Adrenal gland (tissue), 12 donors: Measurements from ENCODE around the gene CHD8. TPM values are rescaled to one million over a fixed set of nuclear protein-coding genes. Genes with fewer than 3 reads are reported as not detected.

Experiments
- DNase-seq, 7 donors: peaks; one replicate each; pipeline ENCODE4 v3.0.0-alpha.2; 2019 to 2020
- H3K27ac ChIP-seq, 5 donors: fragments of 200-600 bp; sonication (generic) in 4 of 5; 1 replicate in 3 of 5; 2 replicates in 2 of 5; pipeline versions ENCODE4 v1.5.1 to v1.8.0; 2016 to 2020; ENCODE audit warnings: mild to moderate bottlenecking in 1 of 5
- H3K27me3 ChIP-seq: fragments of 200-600 bp; 2 replicates; pipeline ENCODE4 v1.8.0; 2021
- H3K36me3 ChIP-seq, 2 donors: fragments of 200-600 bp; replicated peaks in 1 of 2; 1 replicate in 1 of 2; 2 replicates in 1 of 2; pipeline versions ENCODE4 v1.5.1 to v1.8.0; 2018 to 2022
- H3K4me1 ChIP-seq, 2 donors: fragments of 200-600 bp; replicated peaks in 1 of 2; 1 replicate in 1 of 2; 2 replicates in 1 of 2; pipeline versions ENCODE4 v1.5.1 to v1.8.0; 2018 to 2021
- H3K4me3 ChIP-seq, 4 donors: fragments of 200-600 bp; sonication (generic) in 3 of 4; one replicate each; pipeline ENCODE4 v1.5.1; 2016 to 2018
- H3K9me3 ChIP-seq, 3 donors: fragments of 200-600 bp; sonication (generic) in 1 of 3; replicated peaks in 1 of 3; 1 replicate in 2 of 3; 2 replicates in 1 of 3; pipeline versions ENCODE4 v1.5.1 to v1.8.0; 2016 to 2021
- POLR2A ChIP-seq, 2 donors: fragments of 450-650 bp; IDR thresholded peaks; one replicate each; pipeline ENCODE4 v1.6.1; 2017; ENCODE audit warnings: antibody characterized with exemption in 2 of 2, mild to moderate bottlenecking in 2 of 2, moderate library complexity in 1 of 2
- WGBS, 4 donors: extraction: QIAGEN DNeasy Blood & Tissue Kit in 2 of 4; methylation state at CpG; one replicate each; pipeline versions ENCODE4 v1.1.5 to v1.1.7; 2013 to 2017; 5-methylcytosine and 5-hydroxymethylcytosine counted together
- intact Hi-C, 2 donors: fragments of 100-400 bp; cut with DNase I; formaldehyde crosslinking; loops; one replicate each; pipeline versions ENCODE4 v1.14.1 to v1.15.0; 2022 to 2023
- polyA plus RNA-seq, 3 donors: library from polyadenylated mRNA; stranded (reverse); fragments of 200-250 nt in 2 of 3; fragments of 350-450 nt in 1 of 3; fragmentation: Illumina TruSeq in 1 of 3; extraction: RNeasy Lipid Tissue Mini Kit (QIAGEN cat#74804) in 1 of 3; gene quantifications; one replicate each; pipeline ENCODE4 v1.2.3, GENCODE V29; 2013 to 2014
- total RNA-seq, 9 donors: library from RNA; depleted of rRNA in 4 of 9; stranded (reverse); fragments of >200 nt in 4 of 9; fragments of 120-200 nt in 1 of 9; fragmentation: NEBNext Ultra II Directional in 1 of 9; extraction: Animal tissue kit (Norgen Biotek cat#: 25700) in 1 of 9; gene quantifications; one replicate each; pipeline versions ENCODE4 v1.1.0 to v1.2.4, GENCODE V29; 2013 to 2023
- TF ChIP-seq, protein P1 (sequence below), 6 experiments: fragments of 450-650 bp in 4 of 6; fragments of 200-600 bp in 2 of 6; sonication (generic) in 1 of 6; IDR thresholded peaks; 1 replicate in 5 of 6; 2 replicates in 1 of 6; pipeline versions ENCODE4 v1.5.1 to v1.8.0; 2016 to 2021; ENCODE audit warnings: antibody characterized with exemption in 6 of 6, mild to moderate bottlenecking in 2 of 6, moderate library complexity in 1 of 6
- donor health status: healthy with polysubstance abuse.
- donor health status: Bipolar disorder and iron deficiency.
- donor health status: DM: yes; HTN: yes; CAD: no.
- donor health status: DM: no; HTN: no; CAD: no.
- donor health status: DM: no; HTN: no; CAD: no.
- donor health status: DM: yes; HTN: yes; CAD: no.

The CHD8 gene
- total and polyA plus RNA-seq, 12 donors: 43.0 to 71.8 (median 59.0) TPM

DNA sequence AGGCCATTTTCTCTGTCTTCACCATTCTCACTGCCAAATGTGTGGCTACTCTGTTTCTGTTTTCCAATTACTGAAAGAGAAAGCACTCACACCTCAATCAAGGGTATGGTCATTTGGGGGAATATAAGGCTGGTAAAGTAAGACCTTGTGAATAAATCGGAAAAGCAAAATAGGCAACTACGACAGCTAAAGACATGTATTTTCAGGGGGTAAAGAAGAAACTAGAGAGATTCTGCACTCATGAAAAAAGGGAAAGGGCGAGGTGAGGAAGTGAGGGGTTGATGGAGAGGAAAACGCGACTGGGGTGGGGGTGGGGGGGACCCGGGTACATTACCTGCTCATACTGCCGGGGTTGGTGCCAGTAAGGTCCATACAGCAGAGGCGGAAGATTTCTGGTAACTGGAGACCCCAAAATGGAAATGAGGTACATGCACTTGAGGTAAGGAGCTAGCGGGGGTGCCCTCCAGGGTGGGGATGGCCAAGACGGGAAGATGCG is 19.3 kb downstream of the CHD8 start:
- no peaks in the 10 kb centered on the region for H3K9me3 ChIP-seq
- 0 to 2% (median 1%) methylated on average over 11 of the region's 11 CpGs for WGBS, 4 donors
- H3K27ac ChIP-seq: peak overlapping the region in 4 of 5 donors; percentile 90 to 96 (median 92)
- intact Hi-C loops: no loop called here
- no peak for DNase-seq
- H3K36me3 ChIP-seq: peaks cover 0 to under 1% of the 10 kb centered on the region in 2 donors
- H3K4me3 ChIP-seq: peak overlapping the region; percentile 42 to 80 (median 70)
- H3K27me3 ChIP-seq: no peaks in the 10 kb centered on the region
- H3K4me1 ChIP-seq: peaks cover 0 to 33% of the 10 kb centered on the region in 2 donors
- TF ChIP-seq POLR2A (IDR thresholded peaks at IDR 0.05): no peak
- TF ChIP-seq, protein P1, sequence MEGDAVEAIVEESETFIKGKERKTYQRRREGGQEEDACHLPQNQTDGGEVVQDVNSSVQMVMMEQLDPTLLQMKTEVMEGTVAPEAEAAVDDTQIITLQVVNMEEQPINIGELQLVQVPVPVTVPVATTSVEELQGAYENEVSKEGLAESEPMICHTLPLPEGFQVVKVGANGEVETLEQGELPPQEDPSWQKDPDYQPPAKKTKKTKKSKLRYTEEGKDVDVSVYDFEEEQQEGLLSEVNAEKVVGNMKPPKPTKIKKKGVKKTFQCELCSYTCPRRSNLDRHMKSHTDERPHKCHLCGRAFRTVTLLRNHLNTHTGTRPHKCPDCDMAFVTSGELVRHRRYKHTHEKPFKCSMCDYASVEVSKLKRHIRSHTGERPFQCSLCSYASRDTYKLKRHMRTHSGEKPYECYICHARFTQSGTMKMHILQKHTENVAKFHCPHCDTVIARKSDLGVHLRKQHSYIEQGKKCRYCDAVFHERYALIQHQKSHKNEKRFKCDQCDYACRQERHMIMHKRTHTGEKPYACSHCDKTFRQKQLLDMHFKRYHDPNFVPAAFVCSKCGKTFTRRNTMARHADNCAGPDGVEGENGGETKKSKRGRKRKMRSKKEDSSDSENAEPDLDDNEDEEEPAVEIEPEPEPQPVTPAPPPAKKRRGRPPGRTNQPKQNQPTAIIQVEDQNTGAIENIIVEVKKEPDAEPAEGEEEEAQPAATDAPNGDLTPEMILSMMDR (IDR thresholded peaks at IDR 0.05): no peak

GRCh38 chr14:21431126-21431525 is 24.8 kb downstream of the CHD8 start:
- no peak for DNase-seq
- Histone ChIP-seq H3K36me3 (peaks cover 0 to 56% of the 10 kb centered on the region in 2 donors), H3K27ac (no peak overlapping the region), H3K4me3 (no peak overlapping the region), H3K27me3 (no peaks in the 10 kb centered on the region), H3K4me1 (peaks cover 0 to 18% of the 10 kb centered on the region in 2 donors), H3K9me3 (no peaks in the 10 kb centered on the region)
- WGBS, 4 donors: 96 to 100% (median 100%) methylated on average over 2 of the region's 2 CpGs; no CpG with 5 or more reads in 1 of the 4 donors
- intact Hi-C loops: no loop called here
- TF ChIP-seq, protein P1 (IDR thresholded peaks at IDR 0.05): no peak
- TF ChIP-seq POLR2A (IDR thresholded peaks at IDR 0.05): no peak

GRCh38 chr14:21428930-21429329 is 27.0 kb downstream of the CHD8 start:
- Histone ChIP-seq H3K4me3 (no peak overlapping the region), H3K27ac (no peak overlapping the region), H3K4me1 (peaks cover 0 to 4% of the 10 kb centered on the region in 2 donors), H3K36me3 (peaks cover 0 to 78% of the 10 kb centered on the region in 2 donors), H3K27me3 (no peaks in the 10 kb centered on the region), H3K9me3 (no peaks in the 10 kb centered on the region)
- 55 to 57% (median 56%) methylated on average over 4 of the region's 4 CpGs for WGBS, 4 donors
- DNase-seq: peak; percentile 25 to 83 (median 78)
- TF ChIP-seq, protein P1 (IDR thresholded peaks at IDR 0.05): no peak
- no peak for TF ChIP-seq POLR2A (IDR thresholded peaks at IDR 0.05)
- intact Hi-C loops: no loop called here

- intact Hi-C loops: no loop called here
- H3K4me1 ChIP-seq: peaks cover 0 to 4% of the 10 kb centered on the region in 2 donors
These were observed 29.2 kb downstream of the CHD8 start for GRCh38 chr14:21426692-21427091.

More at GRCh38 chr14:21426692-21427091, 29.2 kb downstream of the CHD8 start:
- Histone ChIP-seq H3K27me3 (no peaks in the 10 kb centered on the region), H3K4me3 (no peak overlapping the region), H3K36me3 (peaks cover 0 to 100% of the 10 kb centered on the region in 2 donors), H3K27ac (no peak overlapping the region), H3K9me3 (no peaks in the 10 kb centered on the region)
- no peak for DNase-seq
- TF ChIP-seq POLR2A (IDR thresholded peaks at IDR 0.05): no peak
- TF ChIP-seq, protein P1 (IDR thresholded peaks at IDR 0.05): no peak
- 89 to 100% (median 95%) methylated on average over 1 of the region's 1 CpG for WGBS, 4 donors
